GM18907 (cell line): ENCODE results near the gene STAT5A.
"Not testable (repeated sequence)": the region's sequence is repeated elsewhere in the genome, so short reads cannot be mapped to it uniquely, and the experiment has no call there.

Experiments used
- ATAC-seq: cut with Tn5 transposase; IDR thresholded peaks from one replicate; pipeline ENCODE4 v1.9.1; 2021; ENCODE audit warnings: mild to moderate bottlenecking, moderate library complexity; ENCODE audit not compliant: unreplicated experiment

The STAT5A gene

DNA sequence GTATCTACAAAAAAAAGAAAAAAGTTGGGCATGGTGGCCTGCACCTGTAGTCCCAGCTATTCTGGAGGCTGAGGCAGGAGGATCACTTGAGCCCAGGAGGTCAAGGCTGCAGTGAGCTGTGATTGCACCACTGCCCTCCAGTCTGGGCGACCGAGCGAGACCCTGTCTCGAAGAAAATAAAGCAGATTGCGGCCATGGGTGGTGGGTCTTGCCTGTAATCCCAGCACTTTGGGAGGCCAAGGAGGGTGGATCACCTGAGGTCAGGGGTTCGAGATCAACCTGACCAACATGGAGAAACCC is 16.7 kb downstream of the STAT5A start:
- not testable (repeated sequence) for ATAC-seq

DNA sequence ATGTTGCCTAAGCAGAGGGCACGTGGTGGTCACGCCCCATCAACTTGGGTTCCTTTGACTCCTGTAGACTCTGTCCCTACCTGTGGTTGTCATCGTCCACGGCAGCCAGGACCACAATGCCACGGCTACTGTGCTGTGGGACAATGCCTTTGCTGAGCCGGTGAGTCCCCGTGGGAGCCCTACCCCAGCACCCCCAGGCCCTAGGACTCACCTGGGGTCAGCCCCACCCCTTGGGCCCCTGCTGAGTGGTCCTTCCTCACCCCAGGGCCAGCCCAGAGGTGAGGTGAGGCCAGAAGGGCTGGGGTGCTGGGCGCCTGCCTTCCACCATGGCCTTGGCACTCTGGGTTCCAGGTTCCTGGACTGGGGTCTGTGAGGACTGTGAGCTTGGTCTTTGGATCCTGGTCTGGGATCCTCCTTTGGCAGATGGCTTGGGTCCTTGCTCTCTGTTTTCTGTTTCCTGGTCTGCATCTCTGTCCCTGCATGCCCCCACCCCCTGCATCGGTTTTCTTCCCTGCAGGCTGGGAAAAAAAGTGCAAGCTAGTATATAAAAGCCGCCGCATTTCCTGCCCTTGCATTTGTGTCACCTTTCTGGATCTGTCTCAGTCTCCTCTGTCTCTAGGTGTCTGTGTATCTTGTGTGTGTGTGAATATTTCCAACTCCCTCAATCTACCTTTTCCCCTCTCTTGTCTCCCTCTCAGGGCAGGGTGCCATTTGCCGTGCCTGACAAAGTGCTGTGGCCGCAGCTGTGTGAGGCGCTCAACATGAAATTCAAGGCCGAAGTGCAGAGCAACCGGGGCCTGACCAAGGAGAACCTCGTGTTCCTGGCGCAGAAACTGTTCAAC is 17.5 kb downstream of the STAT5A start:
- no peak for ATAC-seq

DNA sequence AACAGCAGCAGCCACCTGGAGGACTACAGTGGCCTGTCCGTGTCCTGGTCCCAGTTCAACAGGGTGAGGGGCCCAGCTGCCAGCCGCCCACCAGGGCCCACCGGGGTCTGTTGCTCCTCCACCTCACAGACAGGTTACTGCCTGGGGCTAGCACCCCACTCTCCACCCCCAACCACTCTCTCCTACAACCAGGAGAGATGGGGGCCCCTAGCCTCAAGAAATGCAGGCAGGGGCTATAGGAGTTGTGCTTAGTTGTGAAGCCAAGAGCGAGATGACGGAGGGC is 18.0 kb downstream of the STAT5A start:
- ATAC-seq = no peak

DNA sequence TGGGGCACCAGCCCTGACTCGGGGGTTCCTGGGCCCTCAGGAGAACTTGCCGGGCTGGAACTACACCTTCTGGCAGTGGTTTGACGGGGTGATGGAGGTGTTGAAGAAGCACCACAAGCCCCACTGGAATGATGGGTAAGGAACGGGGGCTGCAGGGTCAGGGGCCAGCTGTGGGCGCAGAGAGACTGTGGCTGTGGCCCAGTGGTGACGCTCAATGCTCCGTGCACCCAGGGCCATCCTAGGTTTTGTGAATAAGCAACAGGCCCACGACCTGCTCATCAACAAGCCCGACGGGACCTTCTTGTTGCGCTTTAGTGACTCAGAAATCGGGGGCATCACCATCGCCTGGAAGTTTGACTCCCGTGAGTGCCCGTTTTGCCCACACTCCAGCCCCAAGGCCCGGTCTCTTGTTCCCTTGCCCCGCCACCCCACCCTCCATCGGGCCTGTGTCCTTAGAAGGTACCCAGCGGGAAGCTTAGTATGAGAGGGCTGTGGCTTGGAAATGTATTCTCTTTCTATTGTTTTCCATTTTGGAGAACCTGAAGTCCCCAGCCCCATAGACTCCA is 19.1 kb downstream of the STAT5A start:
- no peak for ATAC-seq

DNA sequence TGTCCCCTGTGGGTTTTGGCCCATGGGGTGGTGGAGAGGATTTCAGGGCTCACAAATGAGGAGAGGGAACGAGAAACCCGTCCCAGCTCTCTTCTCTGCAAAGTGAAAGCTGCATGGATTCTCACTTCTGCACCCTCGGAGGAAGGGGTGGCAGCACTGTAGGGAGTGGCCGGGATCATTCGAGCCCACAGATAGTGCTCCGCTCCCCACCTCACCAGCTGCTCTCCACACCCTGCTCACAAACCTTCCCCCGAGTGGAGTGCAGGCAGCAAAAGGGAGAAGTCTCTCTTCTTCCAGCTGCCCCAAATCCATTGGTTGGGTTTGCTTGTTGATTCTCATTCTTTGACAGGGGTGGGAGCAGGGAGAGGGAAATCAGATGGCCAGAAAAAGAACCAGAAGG is 20.1 kb downstream of the STAT5A start:
- no peak for ATAC-seq

DNA sequence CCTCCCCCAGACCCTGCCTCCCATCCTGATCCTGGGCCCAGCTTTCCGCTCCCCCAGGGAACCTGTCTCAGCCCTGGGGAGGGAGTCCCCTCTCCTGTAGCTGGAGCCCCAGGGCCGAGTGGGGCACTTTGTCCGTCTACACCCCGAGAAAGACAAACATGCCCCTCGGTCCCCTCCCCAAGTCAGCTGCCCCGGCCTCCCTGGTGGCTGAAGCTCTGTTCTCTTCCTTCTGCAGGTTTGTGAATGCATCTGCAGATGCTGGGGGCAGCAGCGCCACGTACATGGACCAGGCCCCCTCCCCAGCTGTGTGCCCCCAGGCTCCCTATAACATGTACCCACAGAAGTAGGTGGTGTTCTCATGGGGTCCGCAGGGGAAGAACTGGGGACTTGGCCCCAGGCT is 20.8 kb downstream of the STAT5A start:
- ATAC-seq = no peak

DNA sequence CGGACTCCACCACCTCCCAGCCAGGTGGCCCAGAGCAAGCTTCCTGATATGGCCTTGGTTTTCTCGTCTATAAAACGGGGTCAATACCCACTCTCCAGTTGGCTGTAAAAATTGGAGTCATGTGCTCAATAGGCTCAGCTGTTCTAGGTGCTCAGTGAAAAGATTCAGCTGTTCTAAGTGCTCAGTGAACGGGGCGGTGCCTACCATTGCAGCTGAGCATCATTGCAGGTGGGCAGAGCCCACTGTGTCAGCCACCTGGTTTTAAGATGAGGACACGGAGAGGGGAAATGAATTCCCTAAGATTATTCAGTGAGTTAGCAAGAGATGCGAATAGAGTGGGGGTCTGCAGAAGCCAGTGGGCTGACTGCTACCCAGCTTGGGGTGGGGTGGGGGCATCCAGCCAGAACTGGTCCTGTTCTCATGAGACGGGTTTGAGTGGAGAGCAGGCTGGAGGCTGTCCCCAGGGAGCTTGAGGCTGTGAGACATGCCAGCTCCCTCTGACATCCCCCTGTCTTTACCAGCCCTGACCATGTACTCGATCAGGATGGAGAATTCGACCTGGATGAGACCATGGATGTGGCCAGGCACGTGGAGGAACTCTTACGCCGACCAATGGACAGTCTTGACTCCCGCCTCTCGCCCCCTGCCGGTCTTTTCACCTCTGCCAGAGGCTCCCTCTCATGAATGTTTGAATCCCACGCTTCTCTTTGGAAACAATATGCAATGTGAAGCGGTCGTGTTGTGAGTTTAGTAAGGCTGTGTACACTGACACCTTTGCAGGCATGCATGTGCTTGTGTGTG is 21.9 kb downstream of the STAT5A start:
- ATAC-seq = no peak

DNA sequence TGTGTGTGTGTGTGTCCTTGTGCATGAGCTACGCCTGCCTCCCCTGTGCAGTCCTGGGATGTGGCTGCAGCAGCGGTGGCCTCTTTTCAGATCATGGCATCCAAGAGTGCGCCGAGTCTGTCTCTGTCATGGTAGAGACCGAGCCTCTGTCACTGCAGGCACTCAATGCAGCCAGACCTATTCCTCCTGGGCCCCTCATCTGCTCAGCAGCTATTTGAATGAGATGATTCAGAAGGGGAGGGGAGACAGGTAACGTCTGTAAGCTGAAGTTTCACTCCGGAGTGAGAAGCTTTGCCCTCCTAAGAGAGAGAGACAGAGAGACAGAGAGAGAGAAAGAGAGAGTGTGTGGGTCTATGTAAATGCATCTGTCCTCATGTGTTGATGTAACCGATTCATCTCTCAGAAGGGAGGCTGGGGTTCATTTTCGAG is 22.5 kb downstream of the STAT5A start:
- ATAC-seq = no peak

DNA sequence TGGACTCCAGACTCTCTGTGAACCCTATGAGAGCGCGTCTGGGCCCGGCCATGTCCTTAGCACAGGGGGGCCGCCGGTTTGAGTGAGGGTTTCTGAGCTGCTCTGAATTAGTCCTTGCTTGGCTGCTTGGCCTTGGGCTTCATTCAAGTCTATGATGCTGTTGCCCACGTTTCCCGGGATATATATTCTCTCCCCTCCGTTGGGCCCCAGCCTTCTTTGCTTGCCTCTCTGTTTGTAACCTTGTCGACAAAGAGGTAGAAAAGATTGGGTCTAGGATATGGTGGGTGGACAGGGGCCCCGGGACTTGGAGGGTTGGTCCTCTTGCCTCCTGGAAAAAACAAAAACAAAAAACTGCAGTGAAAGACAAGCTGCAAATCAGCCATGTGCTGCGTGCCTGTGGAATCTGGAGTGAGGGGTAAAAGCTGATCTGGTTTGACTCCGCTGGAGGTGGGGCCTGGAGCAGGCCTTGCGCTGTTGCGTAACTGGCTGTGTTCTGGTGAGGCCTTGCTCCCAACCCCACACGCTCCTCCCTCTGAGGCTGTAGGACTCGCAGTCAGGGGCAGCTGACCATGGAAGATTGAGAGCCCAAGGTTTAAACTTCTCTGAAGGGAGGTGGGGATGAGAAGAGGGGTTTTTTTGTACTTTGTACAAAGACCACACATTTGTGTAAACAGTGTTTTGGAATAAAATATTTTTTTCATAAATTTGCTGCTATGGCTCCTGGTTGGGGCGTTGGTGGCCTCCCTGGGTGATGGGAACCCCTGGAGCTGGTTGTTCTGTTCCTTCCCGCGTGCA is 23.1 kb downstream of the STAT5A start:
- no peak for ATAC-seq

DNA sequence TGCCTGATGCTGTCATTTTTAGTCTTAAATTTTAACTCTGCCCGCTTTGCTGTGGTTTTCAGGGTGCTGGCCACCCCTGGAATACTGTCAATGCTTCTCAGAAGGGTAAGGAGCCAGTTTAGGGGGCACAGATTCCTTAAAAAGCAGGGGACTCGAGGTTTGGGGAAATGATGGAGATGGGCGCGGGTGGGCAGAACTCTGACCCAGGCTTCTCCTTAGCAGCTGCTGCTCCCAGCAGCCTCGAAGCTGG is 23.7 kb downstream of the STAT5A start:
- no peak for ATAC-seq

DNA sequence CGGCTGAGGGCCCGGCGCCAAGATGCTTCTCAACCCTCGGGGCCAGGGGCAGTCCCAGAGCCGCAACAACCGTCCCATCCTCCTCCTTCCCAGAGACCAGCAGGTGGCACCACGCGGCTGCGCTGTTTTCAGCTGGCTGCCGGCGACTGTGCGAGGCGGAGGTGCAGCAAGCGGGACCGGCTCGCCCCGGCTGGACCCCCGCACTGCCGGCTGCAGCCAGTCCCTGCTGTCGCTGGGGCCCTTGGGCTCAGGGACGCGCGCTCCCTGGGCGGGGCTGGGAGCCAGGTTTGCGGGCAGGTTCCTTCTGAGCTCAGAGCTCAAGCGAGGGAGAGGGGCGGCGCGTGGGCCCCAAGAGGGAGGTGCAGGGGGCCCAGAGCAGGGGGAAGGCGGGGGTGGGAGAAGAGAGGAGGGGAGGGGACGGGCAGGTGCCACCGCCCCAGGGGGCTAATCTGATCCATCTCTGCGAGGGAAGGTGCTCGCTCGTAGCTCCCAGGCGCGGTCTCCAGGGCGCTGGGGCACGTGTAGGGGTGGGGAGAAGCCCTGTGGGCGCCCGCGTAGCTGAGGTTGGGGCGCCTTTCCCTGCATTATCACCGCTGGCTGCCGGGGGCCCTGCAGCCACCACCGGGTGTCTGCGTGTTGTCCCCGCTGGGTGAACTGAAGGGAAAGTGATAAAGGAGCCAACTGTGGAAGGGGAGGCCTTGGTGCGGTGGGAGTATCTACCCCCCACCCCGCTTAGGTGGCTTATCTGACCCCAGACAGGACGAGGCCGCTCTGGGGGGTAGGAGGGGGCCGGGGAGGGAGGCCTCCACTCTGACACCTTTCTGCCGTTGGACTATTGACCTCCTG is 24.2 kb downstream of the STAT5A start:
- peak; percentile 53 for ATAC-seq

DNA sequence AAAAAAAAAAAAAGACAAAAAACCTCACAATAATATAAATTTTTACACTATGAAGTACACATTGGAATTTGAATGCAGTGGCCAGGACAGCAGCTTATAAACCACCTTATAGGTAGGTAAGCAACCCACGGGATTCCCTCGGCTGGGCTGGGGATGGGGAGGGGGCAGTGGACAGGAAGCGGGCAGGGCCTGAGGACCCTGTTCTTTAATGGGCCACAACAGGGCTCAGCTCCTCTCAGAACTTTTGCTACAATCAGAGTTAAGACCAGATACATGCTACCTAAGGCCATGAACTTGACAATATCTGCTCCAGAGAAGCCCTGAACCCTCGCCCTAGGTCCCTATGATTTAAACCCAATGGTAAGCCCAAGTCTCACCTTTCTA is 25.1 kb downstream of the STAT5A start:
- ATAC-seq = no peak

DNA sequence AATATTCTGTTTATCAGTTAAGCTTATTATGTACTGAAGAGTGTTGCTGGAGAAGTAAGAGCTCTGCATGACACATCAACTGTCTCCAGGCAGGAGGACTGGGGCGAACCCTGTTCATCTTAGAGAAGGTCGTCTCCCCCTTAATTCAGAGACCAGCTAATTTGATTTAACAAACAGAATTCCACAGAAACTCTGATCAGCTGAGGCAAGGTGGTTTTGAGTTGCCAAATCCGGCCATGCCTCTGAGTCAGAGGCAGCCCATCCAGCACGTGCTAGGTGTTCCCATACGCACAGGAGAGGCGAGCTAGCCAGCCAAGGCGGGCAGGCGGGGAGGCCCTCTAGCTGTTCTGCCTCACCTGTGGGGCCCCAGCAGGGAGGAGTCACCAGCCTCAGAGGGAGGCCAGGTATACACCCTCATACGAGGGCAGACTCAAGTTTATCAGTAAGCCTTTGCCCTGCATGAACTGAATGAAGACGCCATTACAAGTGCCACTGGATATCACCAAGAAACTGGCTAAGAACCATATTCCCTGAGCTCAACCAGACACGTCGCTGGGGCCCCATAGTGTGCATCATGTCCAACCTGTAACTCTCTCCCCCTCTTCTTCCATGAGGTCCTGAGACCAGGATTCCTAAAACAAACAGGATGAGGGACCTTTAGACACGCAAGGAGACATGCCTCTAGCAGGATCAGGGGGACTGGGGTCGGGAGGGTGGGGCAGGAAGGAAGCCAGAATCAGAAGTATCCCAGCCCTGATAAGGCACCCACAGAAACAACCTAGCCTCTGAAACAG is 25.7 kb downstream of the STAT5A start:
- no peak for ATAC-seq

DNA sequence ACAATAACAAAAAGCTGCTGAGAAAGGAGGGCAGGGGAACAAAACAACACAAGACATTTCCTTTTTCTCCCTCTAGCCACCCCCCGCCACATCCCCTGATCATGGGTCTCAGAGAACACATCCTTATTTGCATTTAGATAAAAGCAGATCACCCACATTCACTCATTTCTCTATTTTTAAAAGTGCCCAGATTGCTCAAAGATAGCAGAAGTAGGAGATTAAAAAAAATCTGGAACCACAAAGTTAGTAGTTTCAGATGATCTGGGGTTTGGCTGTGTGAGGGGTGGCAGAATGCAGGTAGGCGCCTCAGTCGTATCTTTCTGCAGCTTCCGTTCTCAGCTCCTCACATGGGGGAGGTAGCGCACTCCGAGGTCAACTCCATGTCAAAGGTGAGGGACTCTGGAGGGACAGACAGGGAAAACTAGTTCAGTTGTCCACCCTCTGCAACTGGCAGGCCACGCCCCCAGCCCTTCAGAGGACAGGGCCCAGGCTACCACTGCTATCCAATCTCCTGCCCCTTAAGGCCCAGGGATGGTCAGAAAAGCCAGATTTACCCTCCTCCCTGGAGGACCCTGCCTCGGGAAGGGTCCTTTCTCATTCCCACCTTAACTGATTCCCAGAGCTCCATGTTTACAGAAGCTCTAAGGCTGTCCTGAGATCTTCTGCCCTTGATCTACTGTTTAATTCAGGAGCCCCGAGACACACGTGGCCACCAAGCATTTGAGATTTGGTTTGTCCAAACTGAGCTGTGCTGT is 27.3 kb downstream of the STAT5A start:
- no peak for ATAC-seq

DNA sequence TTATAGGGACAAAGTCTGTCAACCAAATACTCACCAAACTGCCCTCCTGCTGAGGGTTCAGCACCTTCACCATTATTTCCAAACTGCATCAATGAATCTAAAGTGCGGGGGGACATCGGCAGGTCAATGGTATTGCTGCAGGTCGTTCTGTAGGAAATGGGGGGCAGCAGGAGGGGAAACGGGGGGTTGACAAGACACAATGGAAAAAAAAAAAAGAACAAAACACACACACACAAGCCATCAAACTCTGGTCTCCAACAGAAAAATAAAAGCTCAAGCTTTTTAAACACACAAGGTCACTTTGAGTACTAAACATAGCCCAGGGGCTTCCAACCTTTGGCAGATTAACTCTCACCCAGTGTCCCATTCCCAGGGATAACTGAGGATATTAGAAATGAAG is 28.5 kb downstream of the STAT5A start:
- no peak for ATAC-seq

DNA sequence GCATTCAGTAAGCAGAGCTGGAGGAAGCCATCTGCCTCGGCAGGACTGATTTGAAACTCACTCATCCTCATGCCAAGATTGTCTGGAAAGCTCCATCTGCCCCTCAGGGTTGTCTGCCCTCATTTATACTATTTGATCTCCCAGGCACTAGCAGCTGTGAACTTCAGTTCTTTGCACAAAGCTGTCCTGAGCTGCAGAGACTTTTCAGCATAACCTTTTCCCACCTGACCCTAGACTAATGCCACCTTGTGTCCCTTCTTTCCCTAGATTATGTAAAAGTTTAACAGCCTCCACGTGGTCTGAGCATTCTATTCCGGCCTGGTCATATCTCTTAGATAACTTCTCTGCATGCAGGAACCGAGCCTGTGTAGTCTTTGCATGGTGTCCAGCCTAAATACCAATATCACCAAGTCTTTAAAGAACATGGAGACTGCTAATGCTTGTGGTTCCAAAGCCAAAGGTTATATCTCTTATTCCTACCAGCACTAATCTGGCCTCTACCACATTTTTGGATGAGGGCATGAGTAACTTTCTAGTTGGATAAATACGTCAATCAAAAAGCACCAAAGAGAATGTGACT is 29.1 kb downstream of the STAT5A start:
- no peak for ATAC-seq

DNA sequence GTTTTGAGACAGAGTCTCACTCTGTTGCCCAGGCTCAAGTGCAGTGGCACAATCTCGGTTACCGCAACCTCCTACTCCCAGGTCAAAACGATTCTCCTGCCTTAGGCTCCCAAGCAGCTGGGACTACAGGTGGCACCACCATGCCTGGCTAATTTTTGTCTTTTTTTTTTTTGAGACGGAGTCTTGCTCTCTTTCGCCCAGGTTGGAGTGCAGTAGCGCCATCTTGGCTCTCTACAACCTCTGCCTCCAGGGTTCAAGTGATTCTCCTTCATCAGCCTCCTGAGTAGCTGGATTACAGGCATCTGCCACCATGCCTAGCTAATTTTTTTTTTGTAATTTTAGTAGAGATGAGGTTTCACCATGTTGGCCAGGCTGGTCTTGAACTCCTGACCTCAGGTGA is 29.7 kb downstream of the STAT5A start:
- ATAC-seq = not testable (repeated sequence)

DNA sequence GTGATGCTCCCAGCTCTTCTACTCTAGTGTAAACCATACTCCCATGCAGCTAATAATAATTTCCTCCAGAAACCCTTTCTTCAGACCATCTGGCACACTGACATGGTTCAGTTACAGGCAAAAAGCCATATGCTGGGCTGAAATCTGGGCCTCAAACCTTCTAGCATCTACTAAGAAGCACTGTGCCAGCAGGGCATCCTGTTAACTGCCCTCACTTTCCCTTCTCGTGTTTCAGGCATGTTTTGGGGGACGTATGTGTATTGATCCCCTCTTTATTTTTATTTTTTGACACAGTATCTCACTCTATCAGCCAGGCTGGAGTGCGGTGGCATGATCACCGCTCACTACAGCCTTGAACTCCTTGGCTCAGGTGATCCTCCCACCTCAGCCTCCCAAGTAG is 33.3 kb downstream of the STAT5A start:
- ATAC-seq = no peak
